Measurements from ENCODE around the gene NR4A1.

NR4A1 gene

GRCh38 chr12:52018433-52019112 lies 32.7 kb upstream of the NR4A1 start:
- no peak for DNase-seq (ENCODE audit: low read depth in 1 of 2, low spot score in 1 of 2)

GRCh38 chr12:52019113-52019770 lies 32.0 kb upstream of the NR4A1 start:
- no peak for DNase-seq (ENCODE audit: low read depth in 1 of 2, low spot score in 1 of 2)

GRCh38 chr12:52020539-52021336 lies 30.5 kb upstream of the NR4A1 start:
- peak; percentile 40 to 50 for DNase-seq (ENCODE audit: low read depth in 1 of 2, low spot score in 1 of 2)

- DNase-seq (ENCODE audit: low read depth in 1 of 2, low spot score in 1 of 2), result no peak
Observed at GRCh38 chr12:52022841-52023181, 28.4 kb upstream of the NR4A1 start.

- peak; percentile 84 to 91 for DNase-seq (ENCODE audit: low read depth in 1 of 2, low spot score in 1 of 2)
Observed at GRCh38 chr12:52023182-52023975, 27.9 kb upstream of the NR4A1 start.

GRCh38 chr12:52023976-52024688 lies 27.1 kb upstream of the NR4A1 start:
- DNase-seq (ENCODE audit: low read depth in 1 of 2, low spot score in 1 of 2), result no peak

- DNase-seq (ENCODE audit: low read depth in 1 of 2, low spot score in 1 of 2), result peak in 1 of 2 donors; percentile 22
Observed at GRCh38 chr12:52024845-52025230, 26.4 kb upstream of the NR4A1 start.

- DNase-seq (ENCODE audit: low read depth in 1 of 2, low spot score in 1 of 2), result no peak
Observed at GRCh38 chr12:52026263-52026662, 25.0 kb upstream of the NR4A1 start.

GRCh38 chr12:52027085-52027843 lies 24.0 kb upstream of the NR4A1 start:
- no peak for DNase-seq (ENCODE audit: low read depth in 1 of 2, low spot score in 1 of 2)

GRCh38 chr12:52029685-52030084 lies 21.6 kb upstream of the NR4A1 start:
- no peak for DNase-seq (ENCODE audit: low read depth in 1 of 2, low spot score in 1 of 2)

- DNase-seq (ENCODE audit: low read depth in 1 of 2, low spot score in 1 of 2), result no peak
Observed at GRCh38 chr12:52032446-52032803, 18.8 kb upstream of the NR4A1 start.

GRCh38 chr12:52032804-52033445 lies 18.3 kb upstream of the NR4A1 start:
- DNase-seq (ENCODE audit: low read depth in 1 of 2, low spot score in 1 of 2), result peak; percentile 77

- DNase-seq (ENCODE audit: low read depth in 1 of 2, low spot score in 1 of 2), result no peak
Observed at GRCh38 chr12:52033446-52034140, 17.6 kb upstream of the NR4A1 start.

GRCh38 chr12:52035190-52035589 lies 16.1 kb upstream of the NR4A1 start:
- no peak for DNase-seq (ENCODE audit: low read depth in 1 of 2, low spot score in 1 of 2)

- DNase-seq (ENCODE audit: low read depth in 1 of 2, low spot score in 1 of 2), result no peak
Observed at GRCh38 chr12:52035926-52036325, 15.3 kb upstream of the NR4A1 start.

GRCh38 chr12:52036587-52037171 lies 14.6 kb upstream of the NR4A1 start:
- peak; percentile 68 to 82 for DNase-seq (ENCODE audit: low read depth in 1 of 2, low spot score in 1 of 2)

GRCh38 chr12:52037248-52037861 lies 13.9 kb upstream of the NR4A1 start:
- no peak for DNase-seq (ENCODE audit: low read depth in 1 of 2, low spot score in 1 of 2)

GRCh38 chr12:52038447-52038846 lies 12.8 kb upstream of the NR4A1 start:
- DNase-seq (ENCODE audit: low read depth in 1 of 2, low spot score in 1 of 2), result no peak

All from stimulated activated CD4-positive, alpha-beta T cell treated with anti-CD3 and anti-CD28 coated beads, Interleukin-15, amount 100 ng/mL, for 1 hour (primary cell).